MCF 10A (cell line): Measurements from ENCODE around the gene IRAK4. TPM values are rescaled to one million over a fixed set of nuclear protein-coding genes. Genes with fewer than 3 reads are reported as not detected.

Source experiments
- BruUV-seq: library from RNA; stranded (reverse); fragments of 400-500 nt; replicated peaks from 2 replicates; lab custom pipeline; 2021; lab: Mats Ljungman, UMichigan
- CTCF ChIA-PET: fragments of 300-600 bp; sonication (Branson Sonifier 250); formaldehyde crosslinking; extraction: SDS; loops from one replicate; lab custom pipeline; 2021; ENCODE audit warnings: antibody characterized with exemption, inconsistent platforms; lab: Yijun Ruan, JAX
- POLR2A ChIA-PET: fragments of 300-600, 350-650 bp; sonication (Branson Sonifier 250); formaldehyde crosslinking; extraction: SDS; loops from one replicate; lab custom pipeline; 2020; ENCODE audit warnings: antibody characterized with exemption, inconsistent platforms; lab: Yijun Ruan, JAX
- DNase-seq: peaks from one replicate; pipeline ENCODE4 v3.0.0-alpha.2; 2018; ENCODE audit not compliant: unreplicated experiment
- H3K27ac Mint-ChIP-seq: one replicate; pipeline ENCODE4 v1.8.0; 2022; ENCODE audit warnings: mild to moderate bottlenecking, low read depth, mixed read lengths; ENCODE audit not compliant: unreplicated experiment
- H3K27me3 Mint-ChIP-seq: one replicate; pipeline ENCODE4 v1.8.0; 2022; ENCODE audit warnings: mixed read lengths; ENCODE audit not compliant: insufficient read depth, unreplicated experiment
- H3K36me3 Mint-ChIP-seq: one replicate; pipeline ENCODE4 v1.8.0; 2022; ENCODE audit warnings: mild to moderate bottlenecking, moderate library complexity, mixed read lengths; ENCODE audit not compliant: insufficient read depth, unreplicated experiment
- H3K4me1 Mint-ChIP-seq: one replicate; pipeline ENCODE4 v1.8.0; 2022; ENCODE audit warnings: mixed read lengths; ENCODE audit not compliant: insufficient read depth, unreplicated experiment
- H3K4me3 Mint-ChIP-seq: one replicate; pipeline ENCODE4 v1.8.0; 2022; ENCODE audit warnings: mild to moderate bottlenecking, moderate library complexity, mixed read lengths; ENCODE audit not compliant: unreplicated experiment
- H3K9me3 Mint-ChIP-seq: one replicate; pipeline ENCODE4 v1.8.0; 2022; ENCODE audit warnings: mixed read lengths; ENCODE audit not compliant: unreplicated experiment
- intact Hi-C: fragments of 100-400 bp; cut with micrococcal nuclease; formaldehyde crosslinking; loops from 2 replicates; pipeline ENCODE4 v1.14.1; 2022
- total RNA-seq: library from RNA; stranded (reverse); gene quantifications from 2 replicates; pipeline ENCODE4 v1.2.3, GENCODE V29; 2022
- TF ChIP-seq, protein P1 (sequence below): fragments of 200-600 bp; IDR thresholded peaks from one replicate; pipeline ENCODE4 v1.8.0; 2022; ENCODE audit warnings: antibody characterized with exemption, mild to moderate bottlenecking; ENCODE audit not compliant: unreplicated experiment

Gene IRAK4
- total RNA-seq, 1 experiment from 2014 or later: 10.1 TPM

DNA sequence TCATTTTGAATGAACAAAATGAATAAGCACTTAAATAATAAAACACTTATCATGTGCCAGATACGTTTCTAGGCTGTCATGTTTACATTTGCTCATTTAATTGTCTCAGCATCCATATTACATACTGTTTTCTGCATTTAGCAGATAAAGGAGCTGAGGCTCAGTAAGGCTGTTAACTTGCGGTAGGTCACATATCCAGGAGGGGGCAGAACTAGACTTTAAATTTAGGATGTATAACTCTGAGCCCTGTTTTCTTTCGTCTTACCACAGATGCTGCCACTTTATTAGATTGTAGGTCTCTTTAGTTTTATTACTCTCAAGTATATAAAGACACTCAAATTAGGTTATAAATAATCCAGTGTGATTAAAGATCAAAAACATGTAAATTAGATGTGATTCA is 17.7 kb downstream of the IRAK4 start:
- Mint-ChIP-seq H3K27ac (no peak overlapping the region), H3K27me3 (no peaks in the 10 kb centered on the region), H3K36me3 (peaks cover 25% of the 10 kb centered on the region), H3K9me3 (no peaks in the 10 kb centered on the region), H3K4me1 (no peaks in the 10 kb centered on the region), H3K4me3 (no peak overlapping the region)
- CTCF ChIA-PET: interaction anchor here (0.6 to 4.9 kb wide), 7 partner anchors 8 to 331 kb away, joined by 3 to 46 read pairs (median 5); partner anchors contain the start of gene TWF1
- BruUV-seq: no TSS peak
- TF ChIP-seq, protein P1, sequence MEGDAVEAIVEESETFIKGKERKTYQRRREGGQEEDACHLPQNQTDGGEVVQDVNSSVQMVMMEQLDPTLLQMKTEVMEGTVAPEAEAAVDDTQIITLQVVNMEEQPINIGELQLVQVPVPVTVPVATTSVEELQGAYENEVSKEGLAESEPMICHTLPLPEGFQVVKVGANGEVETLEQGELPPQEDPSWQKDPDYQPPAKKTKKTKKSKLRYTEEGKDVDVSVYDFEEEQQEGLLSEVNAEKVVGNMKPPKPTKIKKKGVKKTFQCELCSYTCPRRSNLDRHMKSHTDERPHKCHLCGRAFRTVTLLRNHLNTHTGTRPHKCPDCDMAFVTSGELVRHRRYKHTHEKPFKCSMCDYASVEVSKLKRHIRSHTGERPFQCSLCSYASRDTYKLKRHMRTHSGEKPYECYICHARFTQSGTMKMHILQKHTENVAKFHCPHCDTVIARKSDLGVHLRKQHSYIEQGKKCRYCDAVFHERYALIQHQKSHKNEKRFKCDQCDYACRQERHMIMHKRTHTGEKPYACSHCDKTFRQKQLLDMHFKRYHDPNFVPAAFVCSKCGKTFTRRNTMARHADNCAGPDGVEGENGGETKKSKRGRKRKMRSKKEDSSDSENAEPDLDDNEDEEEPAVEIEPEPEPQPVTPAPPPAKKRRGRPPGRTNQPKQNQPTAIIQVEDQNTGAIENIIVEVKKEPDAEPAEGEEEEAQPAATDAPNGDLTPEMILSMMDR: peak; percentile 18
- POLR2A ChIA-PET: interaction anchor here (0.9 to 2.1 kb wide), 4 partner anchors 17 to 106 kb away, joined by 3 to 6 read pairs (median 5); partner anchors contain the start of genes IRAK4, PUS7L and TWF1
- DNase-seq: peak; percentile 28
- intact Hi-C loops: loop anchor here (1.0 kb wide), 1 partner anchor 106 kb away; no protein-coding TSS in a partner anchor

DNA sequence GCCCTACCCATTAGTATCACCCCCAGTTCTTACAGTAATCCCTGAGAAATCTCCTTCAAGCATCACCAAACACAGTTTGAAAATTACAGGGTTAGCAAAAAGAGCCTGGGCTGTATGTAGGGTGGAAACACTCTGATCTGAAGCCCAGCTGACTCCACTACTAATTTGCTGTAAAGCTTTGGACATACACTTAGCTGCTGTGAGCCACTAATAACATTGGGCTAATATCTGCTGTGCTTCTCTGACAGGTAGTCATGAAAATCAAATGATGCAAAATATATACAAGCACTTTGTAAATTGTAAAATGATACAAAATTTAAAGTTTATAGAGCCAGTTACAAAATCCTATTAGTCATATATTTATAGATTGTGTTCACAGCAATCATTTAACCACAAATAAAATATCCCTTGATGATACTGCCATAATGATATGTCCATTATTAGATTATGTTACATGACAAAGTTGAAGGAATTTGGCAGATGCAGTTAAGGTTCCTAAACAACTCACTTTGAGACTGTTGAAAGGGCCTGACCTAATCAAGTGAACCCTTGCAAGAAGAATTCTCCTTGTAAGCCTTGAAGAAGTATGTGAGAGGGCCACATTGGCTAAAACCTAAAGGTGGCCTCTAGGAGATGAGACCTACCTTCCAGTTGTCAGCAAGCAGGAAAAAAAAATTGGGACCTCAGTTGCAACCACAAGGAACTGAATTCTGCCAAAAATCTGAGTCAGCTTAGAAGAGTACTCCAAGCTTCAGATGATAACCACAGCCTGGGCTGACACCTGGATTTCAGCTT is 28.3 kb downstream of the IRAK4 start:
- CTCF ChIA-PET: no interaction called here
- Mint-ChIP-seq H3K4me1 (no peaks in the 10 kb centered on the region), H3K27me3 (no peaks in the 10 kb centered on the region), H3K36me3 (peaks cover 36% of the 10 kb centered on the region), H3K9me3 (peaks cover 6% of the 10 kb centered on the region), H3K4me3 (no peak overlapping the region), H3K27ac (no peak overlapping the region)
- POLR2A ChIA-PET: interaction anchor here (0.5 to 1.1 kb wide), 3 partner anchors 10 to 28 kb away, joined by 3 to 4 read pairs (median 3); partner anchors contain the start of gene IRAK4
- BruUV-seq: TSS peak; percentile 33
- no peak for DNase-seq
- intact Hi-C loops: no loop called here
- TF ChIP-seq, protein P1: no peak

DNA sequence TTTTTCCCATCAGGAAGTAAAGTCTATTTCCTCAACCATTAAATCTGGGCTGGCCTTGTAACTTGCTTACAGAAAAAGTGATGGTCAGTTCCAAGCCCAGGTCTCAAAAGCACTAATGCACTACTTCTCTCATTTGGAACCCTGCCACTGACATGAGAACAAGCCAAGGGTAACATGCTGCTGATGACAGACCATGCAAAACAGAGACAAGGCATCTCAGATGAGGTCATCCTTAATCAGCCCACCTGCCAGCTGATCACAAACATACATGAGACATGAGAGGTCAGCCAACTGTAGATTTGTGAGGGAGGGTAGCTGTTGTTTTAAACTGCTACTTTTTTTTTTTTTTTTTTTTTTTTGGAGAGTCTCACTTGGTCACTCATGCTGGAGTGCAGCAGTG is 31.2 kb downstream of the IRAK4 start:
- POLR2A ChIA-PET: interaction anchor here (1.8 kb wide), 1 partner anchor 9 kb away, joined by 4 read pairs; no protein-coding TSS in a partner anchor
- H3K9me3 Mint-ChIP-seq: peaks cover 9% of the 10 kb centered on the region
- peaks cover 24% of the 10 kb centered on the region for H3K36me3 Mint-ChIP-seq
- no TSS peak for BruUV-seq
- no peaks in the 10 kb centered on the region for H3K4me1 Mint-ChIP-seq
- no peak overlapping the region for H3K4me3 Mint-ChIP-seq
- intact Hi-C loops: no loop called here
- DNase-seq: peak; percentile 10
- no peaks in the 10 kb centered on the region for H3K27me3 Mint-ChIP-seq
- TF ChIP-seq, protein P1: no peak
- peak overlapping the region; percentile 49 for H3K27ac Mint-ChIP-seq
- CTCF ChIA-PET: interaction anchor here (0.6 kb wide), 1 partner anchor 92 kb away, joined by 3 read pairs; no protein-coding TSS in a partner anchor

DNA sequence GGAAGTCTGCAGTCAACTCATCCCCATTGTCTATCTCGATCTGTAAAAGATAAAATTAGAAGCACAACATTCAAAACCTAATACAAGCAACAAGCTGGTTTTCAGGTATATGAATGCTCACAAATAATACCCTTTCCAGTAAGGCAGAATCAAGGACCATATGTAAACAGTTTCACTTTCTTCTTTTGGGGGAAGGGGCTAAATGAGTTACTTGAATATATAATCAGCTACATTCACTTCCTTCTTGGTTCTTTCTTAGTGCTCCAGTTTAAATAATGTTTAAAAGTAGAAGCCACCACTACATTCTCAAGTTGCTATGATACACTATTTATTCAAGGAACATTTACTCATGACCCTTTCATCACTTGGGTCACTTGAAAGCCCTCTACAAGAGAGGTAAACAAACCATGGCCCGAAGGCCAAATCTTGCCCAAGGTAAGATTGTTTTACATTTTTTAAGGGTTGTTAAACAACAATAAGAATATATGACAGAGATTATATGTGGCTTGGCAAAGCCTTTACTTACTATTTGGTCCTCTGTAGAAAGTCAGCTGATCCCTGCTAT is 37.0 kb downstream of the IRAK4 start:
- TF ChIP-seq, protein P1: no peak
- intact Hi-C loops: no loop called here
- H3K27me3 Mint-ChIP-seq: no peaks in the 10 kb centered on the region
- peaks cover 9% of the 10 kb centered on the region for H3K9me3 Mint-ChIP-seq
- no peak overlapping the region for H3K27ac Mint-ChIP-seq
- BruUV-seq: no TSS peak
- H3K36me3 Mint-ChIP-seq: peaks cover 44% of the 10 kb centered on the region
- DNase-seq: no peak
- ChIA-PET POLR2A (interaction anchor here (0.9 to 1.9 kb wide), 4 partner anchors 9 to 40 kb away, joined by 3 to 5 read pairs (median 3); partner anchors contain the start of genes TMEM117 and TWF1), CTCF (interaction anchor here (0.6 to 2.2 kb wide), 2 partner anchors 11 to 87 kb away, joined by 3 to 6 read pairs; no protein-coding TSS in a partner anchor)
- H3K4me3 Mint-ChIP-seq: no peak overlapping the region
- no peaks in the 10 kb centered on the region for H3K4me1 Mint-ChIP-seq
